GM23248 (cell line): Measurements from ENCODE around the gene USF3. TPM values are rescaled to one million over a fixed set of nuclear protein-coding genes. Genes with fewer than 3 reads are reported as not detected.

Experiments
- DNase-seq: peaks from one replicate; pipeline ENCODE4 v3.0.0-alpha.2; 2015
- H2AFZ ChIP-seq: fragments of 200-600 bp; sonication (generic); 2 replicates; pipeline ENCODE4 v1.6.1; 2016; ENCODE audit warnings: antibody characterized with exemption
- H3F3A ChIP-seq: fragments of 200-600 bp; sonication (generic); 2 replicates; pipeline ENCODE4 v1.6.1; 2016; ENCODE audit warnings: mild to moderate bottlenecking, antibody characterized with exemption, mixed run types; ENCODE audit not compliant: insufficient read depth
- H3K27ac ChIP-seq: fragments of 200-600 bp; sonication (generic); 2 replicates; pipeline ENCODE4 v1.5.1; 2016; ENCODE audit warnings: mild to moderate bottlenecking
- H3K27me3 ChIP-seq: fragments of 200-600 bp; sonication (generic); replicated peaks from 2 replicates; pipeline ENCODE4 v1.6.1; 2016; ENCODE audit warnings: mild to moderate bottlenecking; ENCODE audit not compliant: insufficient read depth
- H3K36me3 ChIP-seq: fragments of 200-600 bp; sonication (generic); 2 replicates; pipeline ENCODE4 v1.6.1; 2016; ENCODE audit warnings: low read depth, mild to moderate bottlenecking
- H3K4me1 ChIP-seq: fragments of 200-600 bp; sonication (generic); 2 replicates; pipeline ENCODE4 v1.6.1; 2016; ENCODE audit warnings: mild to moderate bottlenecking; ENCODE audit not compliant: insufficient read depth
- H3K4me2 ChIP-seq: fragments of 200-600 bp; sonication (generic); one replicate; pipeline ENCODE4 v1.6.1; 2016; ENCODE audit warnings: mild to moderate bottlenecking; ENCODE audit not compliant: unreplicated experiment
- H3K4me3 ChIP-seq: fragments of 200-600 bp; sonication (generic); 2 replicates; pipeline ENCODE4 v1.5.1; 2016; ENCODE audit warnings: mild to moderate bottlenecking
- H3K79me2 ChIP-seq: fragments of 200-600 bp; sonication (generic); 2 replicates; pipeline ENCODE4 v1.6.1; 2016; ENCODE audit warnings: mild to moderate bottlenecking; ENCODE audit not compliant: insufficient read depth
- H3K9ac ChIP-seq: fragments of 200-600 bp; sonication (generic); 2 replicates; pipeline ENCODE4 v1.6.1; 2016; ENCODE audit warnings: mild to moderate bottlenecking
- H3K9me2 ChIP-seq: fragments of 200-600 bp; sonication (generic); 2 replicates; pipeline ENCODE4 v1.6.1; 2016; ENCODE audit warnings: mixed run types, mild to moderate bottlenecking, moderate library complexity; ENCODE audit not compliant: insufficient read depth
- H3K9me3 ChIP-seq: fragments of 200-600 bp; sonication (generic); one replicate; pipeline ENCODE4 v1.6.1; 2017; ENCODE audit warnings: low read depth
- H4K20me1 ChIP-seq: fragments of 200-600 bp; sonication (generic); 2 replicates; pipeline ENCODE4 v1.6.0; 2016; ENCODE audit not compliant: insufficient read depth
- EZH2 ChIP-seq: fragments of 200-600 bp; sonication (generic); IDR thresholded peaks from 2 replicates; pipeline ENCODE4 v1.6.1; 2018; ENCODE audit warnings: antibody characterized with exemption, mild to moderate bottlenecking; ENCODE audit not compliant: insufficient read depth, poor library complexity, severe bottlenecking
- EZH2phosphoT487 ChIP-seq: fragments of 200-600 bp; sonication (generic); IDR thresholded peaks from 2 replicates; pipeline ENCODE4 v1.6.1; 2018; ENCODE audit warnings: antibody characterized with exemption, moderate library complexity, mild to moderate bottlenecking, low read depth; ENCODE audit not compliant: insufficient read depth
- WGBS, 2 experiments: methylation state at CpG; one replicate each; pipeline ENCODE4 v1.1.6; 2015 to 2017; ENCODE audit warnings: low lambda C conversion rate in 2 of 2, low coverage in 1 of 2; ENCODE audit errors: missing lambda C conversion rate in 2 of 2; 5-methylcytosine and 5-hydroxymethylcytosine counted together
- in situ Hi-C: fragments of 300-500 bp; cut with MboI; formaldehyde crosslinking; loops from 2 replicates; pipeline ENCODE4 v1.15.0; 2020
- polyA plus RNA-seq: library from polyadenylated mRNA; unstranded; fragments of >200 nt; fragmentation: Nextera tagmentation; extraction: Ambion mirVana; gene quantifications from 2 replicates; pipeline ENCODE4 v1.2.1, GENCODE V29; 2016
- total RNA-seq: library from RNA; depleted of rRNA; stranded (reverse); fragments of >200 nt; shearing (Covaris generic); gene quantifications from 2 replicates; pipeline ENCODE4 v1.2.3, GENCODE V29; 2014

The USF3 gene
- total and polyA plus RNA-seq, 2 experiments from 2014 or later, result 3.5 to 8.1 TPM

GRCh38 chr3:113678773-113679172 is 17.7 kb downstream of the USF3 start:
- DNase-seq, result no peak
- no peak overlapping the region for H2AFZ ChIP-seq
- no peaks in the 10 kb centered on the region for H3K9me3 ChIP-seq
- no peak overlapping the region for H3K4me2 ChIP-seq
- TF ChIP-seq EZH2, result no peak
- TF ChIP-seq EZH2phosphoT487, result no peak
- 95 to 96% methylated on average over 4 of the region's 4 CpGs for WGBS, 2 experiments
- no peak overlapping the region for H3K4me3 ChIP-seq
- no peaks in the 10 kb centered on the region for H4K20me1 ChIP-seq
- H3K27ac ChIP-seq, result no peak overlapping the region
- 0 out of 2 replicates have a peak, but pooled peaks cover 12% of the 10 kb centered on the region for H3K36me3 ChIP-seq
- H3K79me2 ChIP-seq, result peaks cover 23% of the 10 kb centered on the region
- H3K4me1 ChIP-seq, result no peaks in the 10 kb centered on the region
- in situ Hi-C loops, result no loop called here
- no peak overlapping the region for H3K9ac ChIP-seq
- no peaks in the 10 kb centered on the region for H3K27me3 ChIP-seq
- no peaks in the 10 kb centered on the region for H3K9me2 ChIP-seq
- no peaks in the 10 kb centered on the region for H3F3A ChIP-seq

- H3K27me3 ChIP-seq, result no peaks in the 10 kb centered on the region
- no peak overlapping the region for H3K9ac ChIP-seq
- in situ Hi-C loops, result no loop called here
- no peaks in the 10 kb centered on the region for H4K20me1 ChIP-seq
- H3K36me3 ChIP-seq, result 0 out of 2 replicates have a peak, but pooled peaks cover 12% of the 10 kb centered on the region
- H3K79me2 ChIP-seq, result peaks cover 19% of the 10 kb centered on the region
- TF ChIP-seq EZH2 (no peak), EZH2phosphoT487 (no peak)
- H2AFZ ChIP-seq, result no peak overlapping the region
- H3K9me2 ChIP-seq, result no peaks in the 10 kb centered on the region
- no peak for DNase-seq
- no peak overlapping the region for H3K27ac ChIP-seq
- H3K4me3 ChIP-seq, result no peak overlapping the region
- H3K4me1 ChIP-seq, result no peaks in the 10 kb centered on the region
- no peaks in the 10 kb centered on the region for H3F3A ChIP-seq
- 44 to 100% methylated on average over 1 of the region's 1 CpG for WGBS, 2 experiments
- no peak overlapping the region for H3K4me2 ChIP-seq
- H3K9me3 ChIP-seq, result no peaks in the 10 kb centered on the region
Measured at GRCh38 chr3:113677737-113678136, 18.7 kb downstream of the USF3 start.

GRCh38 chr3:113676261-113676660 is 20.2 kb downstream of the USF3 start:
- H3K36me3 ChIP-seq, result peaks cover 12% of the 10 kb centered on the region; the same call in 1 of the 2 replicates
- no peaks in the 10 kb centered on the region for H3F3A ChIP-seq
- H3K27me3 ChIP-seq, result no peaks in the 10 kb centered on the region
- no peaks in the 10 kb centered on the region for H3K9me3 ChIP-seq
- no peak overlapping the region for H3K9ac ChIP-seq
- no peak for TF ChIP-seq EZH2phosphoT487
- no peak for TF ChIP-seq EZH2
- H3K4me2 ChIP-seq, result no peak overlapping the region
- in situ Hi-C loops, result no loop called here
- no peaks in the 10 kb centered on the region for H3K4me1 ChIP-seq
- no peak overlapping the region for H3K4me3 ChIP-seq
- 89 to 98% methylated on average over 3 of the region's 3 CpGs for WGBS, 2 experiments
- peaks cover 12% of the 10 kb centered on the region for H3K79me2 ChIP-seq
- H3K9me2 ChIP-seq, result no peaks in the 10 kb centered on the region
- no peak overlapping the region for H3K27ac ChIP-seq
- H2AFZ ChIP-seq, result no peak overlapping the region
- DNase-seq, result no peak
- no peaks in the 10 kb centered on the region for H4K20me1 ChIP-seq

- WGBS, 2 experiments, result 93 to 98% methylated on average over 4 of the region's 4 CpGs
- no peak for DNase-seq
- Histone ChIP-seq H2AFZ (no peak overlapping the region), H3K4me3 (no peak overlapping the region), H3K36me3 (peaks cover 12% of the 10 kb centered on the region; the same call in 1 of the 2 replicates), H3K79me2 (no peaks in the 10 kb centered on the region; the same call in 1 of the 2 replicates), H3K9me2 (no peaks in the 10 kb centered on the region), H3K27me3 (no peaks in the 10 kb centered on the region), H3K9me3 (no peaks in the 10 kb centered on the region), H4K20me1 (no peaks in the 10 kb centered on the region), H3K9ac (no peak overlapping the region), H3F3A (no peaks in the 10 kb centered on the region), H3K4me2 (no peak overlapping the region), H3K27ac (no peak overlapping the region), H3K4me1 (peaks cover 2% of the 10 kb centered on the region)
- in situ Hi-C loops, result no loop called here
- TF ChIP-seq EZH2, result no peak
- no peak for TF ChIP-seq EZH2phosphoT487
Measured at GRCh38 chr3:113673593-113673992, 22.8 kb downstream of the USF3 start.

GRCh38 chr3:113668015-113668414 is 28.4 kb downstream of the USF3 start:
- H3K27ac ChIP-seq, result no peak overlapping the region; the same call in 1 of the 2 replicates
- H3K9me3 ChIP-seq, result no peaks in the 10 kb centered on the region
- no peaks in the 10 kb centered on the region for H3K9me2 ChIP-seq
- no peaks in the 10 kb centered on the region for H3K79me2 ChIP-seq
- H3K4me1 ChIP-seq, result peaks cover 13% of the 10 kb centered on the region
- TF ChIP-seq EZH2 (no peak), EZH2phosphoT487 (no peak)
- peak overlapping the region; percentile 58 for H3K4me2 ChIP-seq
- H3K9ac ChIP-seq, result no peak overlapping the region
- H3K27me3 ChIP-seq, result no peaks in the 10 kb centered on the region
- H3F3A ChIP-seq, result no peaks in the 10 kb centered on the region
- no peak overlapping the region for H3K4me3 ChIP-seq
- H4K20me1 ChIP-seq, result no peaks in the 10 kb centered on the region
- peak overlapping the region; percentile 18; the same call in 1 of the 2 replicates for H2AFZ ChIP-seq
- WGBS, 2 experiments, result 31 to 35% methylated on average over 4 of the region's 4 CpGs
- peaks cover 8% of the 10 kb centered on the region for H3K36me3 ChIP-seq
- DNase-seq, result peak; percentile 39
- in situ Hi-C loops, result no loop called here
